Activated CD4-positive, alpha-beta T cell treated with anti-CD3 and anti-CD28 coated beads for 4 hours (primary cell): ENCODE data around the gene PLAA.
A peak's percentile ranks its signal among the peaks of the same experiment; 100 is the strongest.

ENCODE experiments used
- DNase-seq, 2 donors: peaks; one replicate each; pipeline ENCODE4 v3.0.0-alpha.2; 2020

PLAA gene

GRCh38 chr9:26946753-26947727, at the start of gene PLAA:
TSS of gene PLAA (minus strand) at chr9:26947242. CDS start at chr9:26947045, 197 bp downstream.
- DNase-seq: peak; percentile 79 to 83

GRCh38 chr9:26995810-26996209, 48.8 kb upstream of the PLAA start:
- no peak for DNase-seq

- DNase-seq: no peak
Observed at GRCh38 chr9:26983340-26983739, 36.3 kb upstream of the PLAA start.

- DNase-seq: peak; percentile 3 to 9
Observed at GRCh38 chr9:26975728-26976707, 29.0 kb upstream of the PLAA start.

- no peak for DNase-seq
Observed at GRCh38 chr9:26974927-26975326, 27.9 kb upstream of the PLAA start.

GRCh38 chr9:26973989-26974388, 26.9 kb upstream of the PLAA start:
- no peak for DNase-seq

- no peak for DNase-seq
Observed at GRCh38 chr9:26971721-26972120, 24.7 kb upstream of the PLAA start.

- DNase-seq: no peak
Observed at GRCh38 chr9:26956860-26957233, 9.8 kb upstream of the PLAA start.

- DNase-seq: peak; percentile 92 to 93
Observed at GRCh38 chr9:26955921-26956859, 9.1 kb upstream of the PLAA start, which contains the start of gene IFT74. TSS of gene IFT74 (plus strand) at chr9:26956412. CDS start at chr9:26961968, 5,556 bp downstream.

- DNase-seq: no peak
Observed at GRCh38 chr9:26955222-26955903, 8.3 kb upstream of the PLAA start.

GRCh38 chr9:26954050-26954508, 7.0 kb upstream of the PLAA start:
- no peak for DNase-seq

- no peak for DNase-seq
Observed at GRCh38 chr9:26951794-26952193, 4.8 kb upstream of the PLAA start.

GRCh38 chr9:26950521-26950920, 3.5 kb upstream of the PLAA start:
- no peak for DNase-seq

- DNase-seq: no peak
Observed at GRCh38 chr9:26949637-26950069, 2.6 kb upstream of the PLAA start.

- no peak for DNase-seq
Observed at GRCh38 chr9:26947736-26948135, 694 bp upstream of the PLAA start.

- no peak for DNase-seq
Observed at GRCh38 chr9:26945591-26945990, 1.5 kb downstream of the PLAA start.

GRCh38 chr9:26940779-26941178, 6.3 kb downstream of the PLAA start:
- no peak for DNase-seq

- DNase-seq: no peak
Observed at GRCh38 chr9:26939955-26940711, 6.9 kb downstream of the PLAA start.

- no peak for DNase-seq
Observed at GRCh38 chr9:26937816-26938371, 9.1 kb downstream of the PLAA start.

- no peak for DNase-seq
Observed at GRCh38 chr9:26935847-26936246, 11.2 kb downstream of the PLAA start.
